Ishikawa (cell line): ENCODE data around the gene BMPR1B.
A peak's percentile ranks its signal among the peaks of the same experiment; 100 is the strongest.
"Not testable (repeated sequence)": the region's sequence is repeated elsewhere in the genome, so short reads cannot be mapped to it uniquely, and the experiment has no call there.

Source experiments
- CEBPB ChIP-seq: IDR thresholded peaks from 2 replicates; pipeline ENCODE4 v1.6.1; 2012
- EP300 ChIP-seq: IDR thresholded peaks from 2 replicates; pipeline ENCODE4 v1.6.1; 2012; ENCODE audit warnings: borderline replicate concordance
- FOXM1 ChIP-seq: IDR thresholded peaks from 2 replicates; pipeline ENCODE4 v1.6.1; 2012; ENCODE audit warnings: low read depth, borderline replicate concordance
- REST ChIP-seq: IDR thresholded peaks from 2 replicates; pipeline ENCODE4 v1.6.1; 2012; ENCODE audit warnings: low read depth, mild to moderate bottlenecking
- TAF1 ChIP-seq: IDR thresholded peaks from 2 replicates; pipeline ENCODE4 v1.6.1; 2012; ENCODE audit warnings: low read depth, mild to moderate bottlenecking
- USF1 ChIP-seq: IDR thresholded peaks from 2 replicates; pipeline ENCODE4 v1.6.1; 2012
- YY1 ChIP-seq: IDR thresholded peaks from 2 replicates; pipeline ENCODE4 v1.6.1; 2012; ENCODE audit warnings: low read depth

- not testable (repeated sequence) for TF ChIP-seq YY1, TAF1, REST, USF1, CEBPB, FOXM1
- TF ChIP-seq EP300, result peak; percentile 70; the same call in 1 of the 2 replicates
These were observed 74.6 kb downstream of the BMPR1B start for GRCh38 chr4:94832329-94832728.
